Activated T-cell treated with anti-CD3 and anti-CD28 coated beads, Interleukin-2, amount 50 U/mL, for 48 hours (primary cell): ENCODE measurements around the gene SURF4.
"Not testable (repeated sequence)": the region's sequence is repeated elsewhere in the genome, so short reads cannot be mapped to it uniquely, and the experiment has no call there.

Source experiments
- DNase-seq, 2 experiments: peaks; one replicate each; pipeline ENCODE4 v3.0.0-alpha.2; 2020

Gene SURF4

GRCh38 chr9:133331641-133332380, 44.0 kb downstream of the SURF4 start:
- DNase-seq, result no peak

- no peak for DNase-seq
Observed at GRCh38 chr9:133331221-133331620, 44.6 kb downstream of the SURF4 start.

- DNase-seq, result not testable (repeated sequence)
Observed at GRCh38 chr9:133329306-133330156, 46.3 kb downstream of the SURF4 start.

GRCh38 chr9:133327834-133328484, 47.9 kb downstream of the SURF4 start:
- no peak for DNase-seq

- not testable (repeated sequence) for DNase-seq
Observed at GRCh38 chr9:133327021-133327420, 48.8 kb downstream of the SURF4 start.

GRCh38 chr9:133323991-133324703, 51.7 kb downstream of the SURF4 start:
- no peak for DNase-seq

GRCh38 chr9:133323211-133323610, 52.6 kb downstream of the SURF4 start:
- DNase-seq, result no peak

- DNase-seq, result no peak
Observed at GRCh38 chr9:133322701-133323100, 53.2 kb downstream of the SURF4 start.

GRCh38 chr9:133321411-133321935, 54.4 kb downstream of the SURF4 start:
- DNase-seq, result no peak

- DNase-seq, result no peak
Observed at GRCh38 chr9:133320421-133320881, 55.4 kb downstream of the SURF4 start.

- not testable (repeated sequence) for DNase-seq
Observed at GRCh38 chr9:133317551-133317950, 58.3 kb downstream of the SURF4 start.

GRCh38 chr9:133315997-133316396, 59.9 kb downstream of the SURF4 start:
- no peak for DNase-seq
